Muscle of back (tissue), 11 donors: ENCODE data around the gene IPO11. TPM values are rescaled to one million over a fixed set of nuclear protein-coding genes. Genes with fewer than 3 reads are reported as not detected.
"Not testable (repeated sequence)": the region's sequence is repeated elsewhere in the genome, so short reads cannot be mapped to it uniquely, and the experiment has no call there.

Source experiments
- DNase-seq, 3 donors: peaks; one replicate each; pipeline versions ENCODE4 v3.0.0 to v3.0.0-alpha.2; 2013
- polyA plus RNA-seq, 10 donors: library from polyadenylated mRNA; unstranded; fragments of 120-200 nt; gene quantifications; one replicate each; pipeline ENCODE4 v1.2.1, GENCODE V29; 2013; ENCODE audit not compliant: insufficient read length in 10 of 10

Gene IPO11
- polyA plus RNA-seq, 10 donors, result 19.7 to 27.2 (median 25.6) TPM

GRCh38 chr5:62506659-62507460 is 94.3 kb downstream of the IPO11 start:
- no peak for DNase-seq

GRCh38 chr5:62508760-62509159 is 96.2 kb downstream of the IPO11 start:
- DNase-seq, result not testable (repeated sequence)

GRCh38 chr5:62509806-62510205 is 97.2 kb downstream of the IPO11 start:
- no peak for DNase-seq

GRCh38 chr5:62513085-62513484 is 100.5 kb downstream of the IPO11 start:
- DNase-seq, result not testable (repeated sequence)

GRCh38 chr5:62514510-62515119 is 102.1 kb downstream of the IPO11 start:
- DNase-seq, result no peak

- not testable (repeated sequence) for DNase-seq
Observed at GRCh38 chr5:62520812-62521211, 108.2 kb downstream of the IPO11 start.

- DNase-seq, result peak in 2 of 3 donors; percentile 1 to 10
Observed at GRCh38 chr5:62521319-62521718, 108.8 kb downstream of the IPO11 start.

GRCh38 chr5:62522811-62523210 is 110.2 kb downstream of the IPO11 start:
- no peak for DNase-seq

GRCh38 chr5:62533597-62533996 is 121.0 kb downstream of the IPO11 start:
- DNase-seq, result no peak

- DNase-seq, result no peak
Observed at GRCh38 chr5:62534461-62535236, 122.1 kb downstream of the IPO11 start.

GRCh38 chr5:62536232-62536631 is 123.7 kb downstream of the IPO11 start:
- DNase-seq, result no peak

- DNase-seq, result no peak
Observed at GRCh38 chr5:62536783-62537182, 124.2 kb downstream of the IPO11 start.

GRCh38 chr5:62538017-62538942 is 125.7 kb downstream of the IPO11 start:
- peak in 1 of 3 donors; percentile 24 for DNase-seq

- DNase-seq, result no peak
Observed at GRCh38 chr5:62542720-62543119, 130.2 kb downstream of the IPO11 start.

- peak in 2 of 3 donors; percentile 2 for DNase-seq
Observed at GRCh38 chr5:62547945-62548630, 135.5 kb downstream of the IPO11 start.

- DNase-seq, result no peak
Observed at GRCh38 chr5:62550103-62550502, 137.5 kb downstream of the IPO11 start.

- DNase-seq, result no peak
Observed at GRCh38 chr5:62555930-62556329, 143.4 kb downstream of the IPO11 start.

- DNase-seq, result no peak
Observed at GRCh38 chr5:62558941-62559340, 146.4 kb downstream of the IPO11 start.

- DNase-seq, result no peak
Observed at GRCh38 chr5:62560786-62561185, 148.2 kb downstream of the IPO11 start.

- no peak for DNase-seq
Observed at GRCh38 chr5:62561896-62562295, 149.3 kb downstream of the IPO11 start.

- no peak for DNase-seq
Observed at GRCh38 chr5:62562867-62563266, 150.3 kb downstream of the IPO11 start.
